ENCODE data around the gene A4GNT. TPM values are rescaled to one million over a fixed set of nuclear protein-coding genes. Genes with fewer than 3 reads are reported as not detected.
"Not testable (repeated sequence)": the region's sequence is repeated elsewhere in the genome, so short reads cannot be mapped to it uniquely, and the experiment has no call there.

The A4GNT gene
- total and polyA plus RNA-seq, 2 donors: 0.05 TPM; not detected in 1

DNA sequence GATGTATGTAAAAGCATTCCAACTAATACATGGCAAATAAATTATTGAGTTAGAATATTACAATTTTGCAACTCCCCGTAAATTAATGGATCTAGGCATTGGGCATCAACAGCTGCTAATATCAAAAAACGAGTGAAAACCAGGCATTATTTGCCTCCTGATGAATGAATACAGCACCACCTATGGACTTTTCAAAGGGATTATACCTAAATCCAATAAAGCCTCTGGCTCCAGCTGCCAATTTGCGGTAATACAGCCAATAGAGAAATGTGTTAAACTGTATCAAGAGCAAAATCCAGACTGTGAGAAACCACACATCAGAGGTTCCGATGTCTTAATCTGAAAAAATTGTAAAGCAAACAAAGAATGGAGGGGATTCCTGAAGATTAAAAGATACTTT, 16.3 kb upstream of the A4GNT start:
- no peaks in the 10 kb centered on the region for H3K9me3 ChIP-seq (ENCODE audit: control insufficient read depth in 2 of 2, insufficient read depth in 1 of 2, low read length in 1 of 2)
- H3K36me3 ChIP-seq (ENCODE audit: control insufficient read depth in 2 of 2, insufficient read depth in 2 of 2, low read length in 1 of 2): no peaks in the 10 kb centered on the region
- H3K27ac ChIP-seq (ENCODE audit: low read depth in 1 of 2, low read length in 1 of 2): no peak overlapping the region
- no peaks in the 10 kb centered on the region for H3K4me1 ChIP-seq (ENCODE audit: control insufficient read depth in 2 of 2, insufficient read depth in 2 of 2, low read length in 2 of 2)
- no peak for DNase-seq (ENCODE audit: low read depth in 6 of 9, low spot score in 9 of 9)
- no peaks in the 10 kb centered on the region for H3K27me3 ChIP-seq (ENCODE audit: control insufficient read depth in 2 of 2, insufficient read depth in 1 of 2, low read length in 1 of 2)
- WGBS: 85% methylated on average over 4 of the region's 4 CpGs
- no peak overlapping the region for H3K4me3 ChIP-seq (ENCODE audit: low read length in 2 of 2)

GRCh38 chr3:138142181-138142580, 10.0 kb upstream of the A4GNT start:
- not testable (repeated sequence) for DNase-seq (ENCODE audit: low read depth in 6 of 9, low spot score in 9 of 9); H3K27ac ChIP-seq (ENCODE audit: low read depth in 1 of 2, low read length in 1 of 2); H3K9me3 ChIP-seq (ENCODE audit: control insufficient read depth in 2 of 2, insufficient read depth in 1 of 2, low read length in 1 of 2); H3K27me3 ChIP-seq (ENCODE audit: control insufficient read depth in 2 of 2, insufficient read depth in 1 of 2, low read length in 1 of 2); H3K4me3 ChIP-seq (ENCODE audit: low read length in 2 of 2); H3K4me1 ChIP-seq (ENCODE audit: control insufficient read depth in 2 of 2, insufficient read depth in 2 of 2, low read length in 2 of 2); H3K36me3 ChIP-seq (ENCODE audit: control insufficient read depth in 2 of 2, insufficient read depth in 2 of 2, low read length in 1 of 2)
- 97% methylated on average over 3 of the region's 3 CpGs for WGBS

- Histone ChIP-seq H3K4me1 (ENCODE audit: control insufficient read depth in 2 of 2, insufficient read depth in 2 of 2, low read length in 2 of 2) (no peaks in the 10 kb centered on the region), H3K27me3 (ENCODE audit: control insufficient read depth in 2 of 2, insufficient read depth in 1 of 2, low read length in 1 of 2) (no peaks in the 10 kb centered on the region), H3K27ac (ENCODE audit: low read depth in 1 of 2, low read length in 1 of 2) (no peak overlapping the region), H3K9me3 (ENCODE audit: control insufficient read depth in 2 of 2, insufficient read depth in 1 of 2, low read length in 1 of 2) (no peaks in the 10 kb centered on the region), H3K4me3 (ENCODE audit: low read length in 2 of 2) (no peak overlapping the region), H3K36me3 (ENCODE audit: control insufficient read depth in 2 of 2, insufficient read depth in 2 of 2, low read length in 1 of 2) (no peaks in the 10 kb centered on the region)
- DNase-seq (ENCODE audit: low read depth in 6 of 9, low spot score in 9 of 9): no peak
These were observed 8.8 kb upstream of the A4GNT start for GRCh38 chr3:138140940-138141339.

DNA sequence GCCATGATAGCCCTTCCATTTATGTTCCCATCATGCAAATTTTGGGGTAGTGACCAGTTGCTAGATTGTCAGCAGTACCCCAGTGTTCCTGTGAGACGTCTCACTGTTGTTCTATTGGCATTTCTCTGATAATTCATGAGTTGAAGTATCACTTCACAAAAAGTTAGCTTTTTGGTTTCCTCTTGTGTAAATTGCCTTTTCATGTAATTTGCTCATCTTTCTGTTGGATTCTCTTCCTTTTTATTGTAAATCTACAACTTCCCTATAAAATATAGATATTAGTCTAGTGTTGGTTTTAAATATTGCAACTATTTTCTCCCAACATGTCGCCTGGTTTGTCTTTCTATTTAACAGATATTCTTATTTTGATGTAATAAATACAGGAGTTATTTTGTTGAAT, 7.5 kb upstream of the A4GNT start:
- 47% methylated on average over 2 of the region's 2 CpGs for WGBS

GRCh38 chr3:138137861-138138260, 5.7 kb upstream of the A4GNT start:
- 84% methylated on average over 2 of the region's 2 CpGs for WGBS
- H3K9me3 ChIP-seq (ENCODE audit: control insufficient read depth in 2 of 2, insufficient read depth in 1 of 2, low read length in 1 of 2): no peaks in the 10 kb centered on the region
- no peaks in the 10 kb centered on the region for H3K36me3 ChIP-seq (ENCODE audit: control insufficient read depth in 2 of 2, insufficient read depth in 2 of 2, low read length in 1 of 2)
- no peaks in the 10 kb centered on the region for H3K4me1 ChIP-seq (ENCODE audit: control insufficient read depth in 2 of 2, insufficient read depth in 2 of 2, low read length in 2 of 2)
- no peak overlapping the region for H3K4me3 ChIP-seq (ENCODE audit: low read length in 2 of 2)
- no peak overlapping the region for H3K27ac ChIP-seq (ENCODE audit: low read depth in 1 of 2, low read length in 1 of 2)
- DNase-seq (ENCODE audit: low read depth in 6 of 9, low spot score in 9 of 9): no peak
- no peaks in the 10 kb centered on the region for H3K27me3 ChIP-seq (ENCODE audit: control insufficient read depth in 2 of 2, insufficient read depth in 1 of 2, low read length in 1 of 2)

More for the DNA sequence above, 7.5 kb upstream of the A4GNT start:
- Histone ChIP-seq H3K36me3 (ENCODE audit: control insufficient read depth in 2 of 2, insufficient read depth in 2 of 2, low read length in 1 of 2) (no peaks in the 10 kb centered on the region), H3K27me3 (ENCODE audit: control insufficient read depth in 2 of 2, insufficient read depth in 1 of 2, low read length in 1 of 2) (no peaks in the 10 kb centered on the region), H3K4me1 (ENCODE audit: control insufficient read depth in 2 of 2, insufficient read depth in 2 of 2, low read length in 2 of 2) (no peaks in the 10 kb centered on the region), H3K4me3 (ENCODE audit: low read length in 2 of 2) (no peak overlapping the region), H3K27ac (ENCODE audit: low read depth in 1 of 2, low read length in 1 of 2) (no peak overlapping the region), H3K9me3 (ENCODE audit: control insufficient read depth in 2 of 2, insufficient read depth in 1 of 2, low read length in 1 of 2) (no peaks in the 10 kb centered on the region)
- no peak for DNase-seq (ENCODE audit: low read depth in 6 of 9, low spot score in 9 of 9)

DNA sequence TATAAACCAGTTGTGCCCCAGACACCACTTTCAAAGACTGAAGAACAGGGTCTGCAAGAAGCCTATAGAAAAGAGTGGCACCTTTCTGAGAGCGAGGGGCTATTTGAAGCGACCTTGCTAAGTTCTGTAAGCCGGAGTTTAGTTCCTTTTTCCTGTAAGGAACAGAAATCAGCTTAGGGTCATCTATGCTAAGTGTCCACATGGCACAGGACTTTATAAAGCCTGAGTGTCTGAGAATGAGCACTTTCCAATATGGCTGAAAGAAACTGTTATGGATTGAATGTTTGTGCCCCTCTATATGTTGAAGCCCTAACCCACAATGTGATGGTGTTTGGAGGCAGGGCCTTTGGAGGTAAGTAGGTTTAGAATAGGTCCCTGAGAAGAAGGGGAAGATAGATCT, 4.0 kb upstream of the A4GNT start:
- Histone ChIP-seq H3K27me3 (ENCODE audit: control insufficient read depth in 2 of 2, insufficient read depth in 1 of 2, low read length in 1 of 2) (no peaks in the 10 kb centered on the region), H3K4me3 (ENCODE audit: low read length in 2 of 2) (no peak overlapping the region), H3K9me3 (ENCODE audit: control insufficient read depth in 2 of 2, insufficient read depth in 1 of 2, low read length in 1 of 2) (no peaks in the 10 kb centered on the region), H3K4me1 (ENCODE audit: control insufficient read depth in 2 of 2, insufficient read depth in 2 of 2, low read length in 2 of 2) (no peaks in the 10 kb centered on the region), H3K36me3 (ENCODE audit: control insufficient read depth in 2 of 2, insufficient read depth in 2 of 2, low read length in 1 of 2) (no peaks in the 10 kb centered on the region), H3K27ac (ENCODE audit: low read depth in 1 of 2, low read length in 1 of 2) (no peak overlapping the region)
- no peak for DNase-seq (ENCODE audit: low read depth in 6 of 9, low spot score in 9 of 9)
- WGBS: 96% methylated on average over 3 of the region's 3 CpGs

DNA sequence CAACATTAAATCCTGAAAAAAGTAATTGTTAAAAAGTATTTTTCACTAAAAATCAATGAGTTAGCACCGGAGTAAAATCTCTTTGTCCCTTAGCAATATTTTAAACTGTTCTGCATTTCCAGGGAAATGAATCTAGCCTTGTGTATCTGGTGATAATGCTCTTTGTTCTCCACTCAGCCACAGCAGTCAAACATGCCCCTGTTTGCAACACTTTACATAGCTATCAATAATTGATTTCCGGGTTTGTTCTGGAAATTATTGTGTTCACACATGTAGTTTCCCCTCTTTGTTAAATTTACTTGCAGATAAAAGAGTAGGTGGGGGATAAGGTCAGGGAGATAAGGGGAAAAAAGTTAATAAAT, 3.6 kb upstream of the A4GNT start:
- Histone ChIP-seq H3K4me1 (ENCODE audit: control insufficient read depth in 2 of 2, insufficient read depth in 2 of 2, low read length in 2 of 2) (no peaks in the 10 kb centered on the region), H3K4me3 (ENCODE audit: low read length in 2 of 2) (no peak overlapping the region), H3K27me3 (ENCODE audit: control insufficient read depth in 2 of 2, insufficient read depth in 1 of 2, low read length in 1 of 2) (no peaks in the 10 kb centered on the region), H3K9me3 (ENCODE audit: control insufficient read depth in 2 of 2, insufficient read depth in 1 of 2, low read length in 1 of 2) (no peaks in the 10 kb centered on the region), H3K36me3 (ENCODE audit: control insufficient read depth in 2 of 2, insufficient read depth in 2 of 2, low read length in 1 of 2) (no peaks in the 10 kb centered on the region), H3K27ac (ENCODE audit: low read depth in 1 of 2, low read length in 1 of 2) (no peak overlapping the region)
- 87% methylated on average over 2 of the region's 2 CpGs for WGBS
- DNase-seq (ENCODE audit: low read depth in 6 of 9, low spot score in 9 of 9): no peak

DNA sequence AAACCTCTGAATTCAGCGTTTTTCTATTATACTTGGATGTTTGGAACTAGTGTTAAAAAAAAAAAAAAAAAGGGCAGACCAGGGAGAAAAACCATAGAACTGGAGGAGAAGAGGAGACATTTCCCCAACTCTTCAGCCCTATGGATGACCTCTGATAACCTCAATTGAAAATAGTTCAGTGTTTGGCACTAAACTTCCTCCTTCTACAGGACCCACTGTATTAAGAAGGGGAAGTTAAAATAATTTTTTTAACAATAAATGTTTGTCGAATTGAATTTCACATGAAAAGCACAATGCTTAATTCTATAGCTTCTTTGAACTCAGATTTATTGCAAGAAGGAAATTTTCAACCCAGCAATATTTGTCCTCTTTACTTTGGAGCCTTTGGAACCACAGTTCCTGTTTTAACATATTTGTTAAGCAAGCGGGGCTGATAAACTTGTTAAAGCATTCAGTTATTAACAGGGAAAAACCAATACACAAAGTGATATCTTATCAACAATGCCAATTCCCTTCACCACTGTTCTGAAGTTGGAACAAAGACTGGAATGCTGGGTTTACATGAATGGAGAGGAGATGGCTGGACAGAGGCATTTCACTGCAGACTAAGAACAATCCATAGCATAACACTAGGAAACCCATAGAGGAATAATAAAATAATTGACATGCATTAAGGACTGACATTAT, 3.1 kb upstream of the A4GNT start:
- Histone ChIP-seq H3K4me3 (ENCODE audit: low read length in 2 of 2) (no peak overlapping the region), H3K9me3 (ENCODE audit: control insufficient read depth in 2 of 2, insufficient read depth in 1 of 2, low read length in 1 of 2) (no peaks in the 10 kb centered on the region), H3K27ac (ENCODE audit: low read depth in 1 of 2, low read length in 1 of 2) (no peak overlapping the region), H3K27me3 (ENCODE audit: control insufficient read depth in 2 of 2, insufficient read depth in 1 of 2, low read length in 1 of 2) (no peaks in the 10 kb centered on the region), H3K4me1 (ENCODE audit: control insufficient read depth in 2 of 2, insufficient read depth in 2 of 2, low read length in 2 of 2) (no peaks in the 10 kb centered on the region), H3K36me3 (ENCODE audit: control insufficient read depth in 2 of 2, insufficient read depth in 2 of 2, low read length in 1 of 2) (no peaks in the 10 kb centered on the region)
- WGBS: 46% methylated on average over 3 of the region's 3 CpGs
- DNase-seq (ENCODE audit: low read depth in 6 of 9, low spot score in 9 of 9): no peak

GRCh38 chr3:138127636-138128365, 4.4 kb downstream of the A4GNT start:
- Histone ChIP-seq H3K27ac (ENCODE audit: low read depth in 1 of 2, low read length in 1 of 2) (no peak overlapping the region), H3K27me3 (ENCODE audit: control insufficient read depth in 2 of 2, insufficient read depth in 1 of 2, low read length in 1 of 2) (no peaks in the 10 kb centered on the region), H3K36me3 (ENCODE audit: control insufficient read depth in 2 of 2, insufficient read depth in 2 of 2, low read length in 1 of 2) (no peaks in the 10 kb centered on the region), H3K4me1 (ENCODE audit: control insufficient read depth in 2 of 2, insufficient read depth in 2 of 2, low read length in 2 of 2) (no peaks in the 10 kb centered on the region), H3K4me3 (ENCODE audit: low read length in 2 of 2) (no peak overlapping the region), H3K9me3 (ENCODE audit: control insufficient read depth in 2 of 2, insufficient read depth in 1 of 2, low read length in 1 of 2) (peaks cover 0 to 3% of the 10 kb centered on the region in 2 donors)
- WGBS: 94% methylated on average over 1 of the region's 1 CpG
- DNase-seq (ENCODE audit: low read depth in 6 of 9, low spot score in 9 of 9): no peak
